HEK293T (cell line): Measurements from ENCODE around the gene GALC.
A peak's percentile ranks its signal among the peaks of the same experiment; 100 is the strongest.

ENCODE experiments used
- CTCF ChIA-PET: fragments of 350-600 bp; formaldehyde crosslinking; extraction: SDS; loops from one replicate; lab custom pipeline; 2021; ENCODE audit warnings: antibody characterized with exemption, inconsistent platforms; lab: Yijun Ruan, JAX
- POLR2A ChIA-PET: fragments of 350-600 bp; formaldehyde crosslinking; extraction: SDS; loops from one replicate; lab custom pipeline; 2020; ENCODE audit warnings: antibody characterized with exemption, inconsistent platforms; lab: Yijun Ruan, JAX
- DNase-seq: peaks from one replicate; pipeline ENCODE4 v3.0.0; 2012; ENCODE audit warnings: mixed read lengths; ENCODE audit errors: extremely low spot score
- ARNT ChIP-seq: fragments of 450-650 bp; IDR thresholded peaks from 2 replicates; pipeline ENCODE4 v1.6.1; 2017; ENCODE audit warnings: mild to moderate bottlenecking
- BHLHE40 ChIP-seq: fragments of 450-650 bp; IDR thresholded peaks from 2 replicates; pipeline ENCODE4 v1.6.1; 2016; ENCODE audit warnings: mild to moderate bottlenecking, moderate library complexity, borderline replicate concordance
- CTBP1 ChIP-seq: fragments of 450-650 bp; IDR thresholded peaks from 2 replicates; pipeline ENCODE4 v1.6.1; 2016; ENCODE audit warnings: borderline replicate concordance
- ELF4 ChIP-seq: fragments of 450-650 bp; IDR thresholded peaks from 2 replicates; pipeline ENCODE4 v1.6.1; 2017; ENCODE audit warnings: antibody characterized with exemption
- FOXA1 ChIP-seq: fragments of 450-650 bp; IDR thresholded peaks from 2 replicates; pipeline ENCODE4 v1.6.1; 2016; ENCODE audit warnings: mild to moderate bottlenecking
- FOXK2 ChIP-seq: fragments of 450-650 bp; IDR thresholded peaks from 2 replicates; pipeline ENCODE4 v1.6.1; 2016; ENCODE audit warnings: mild to moderate bottlenecking
- FOXM1 ChIP-seq: fragments of 450-650 bp; IDR thresholded peaks from 2 replicates; pipeline ENCODE4 v1.6.1; 2017; ENCODE audit warnings: mild to moderate bottlenecking, borderline replicate concordance
- HDGF ChIP-seq: fragments of 450-650 bp; IDR thresholded peaks from 2 replicates; pipeline ENCODE4 v1.6.1; 2017; ENCODE audit warnings: antibody characterized with exemption, borderline replicate concordance
- L3MBTL2 ChIP-seq: fragments of 450-650 bp; conservative IDR thresholded peaks from 2 replicates; pipeline ENCODE4 v1.6.1; 2016; ENCODE audit warnings: mild to moderate bottlenecking
- LEF1 ChIP-seq: fragments of 450-650 bp; IDR thresholded peaks from 2 replicates; pipeline ENCODE4 v1.6.1; 2017; ENCODE audit warnings: mild to moderate bottlenecking, borderline replicate concordance
- NFRKB ChIP-seq: fragments of 450-650 bp; IDR thresholded peaks from 2 replicates; pipeline ENCODE4 v1.6.1; 2016; ENCODE audit warnings: mild to moderate bottlenecking, moderate library complexity
- SP1 ChIP-seq: fragments of 450-650 bp; IDR thresholded peaks from 2 replicates; pipeline ENCODE4 v1.6.1; 2017
- SUZ12 ChIP-seq: fragments of 450-650 bp; IDR thresholded peaks from 2 replicates; pipeline ENCODE4 v1.6.1; 2016; ENCODE audit warnings: mild to moderate bottlenecking
- TARDBP ChIP-seq: fragments of 450-650 bp; IDR thresholded peaks from 2 replicates; pipeline ENCODE4 v1.6.1; 2016
- ZNF384 ChIP-seq: fragments of 450-650 bp; IDR thresholded peaks from 2 replicates; pipeline ENCODE4 v1.6.1; 2016
- TF ChIP-seq, protein P1 (sequence below): fragments of 450-650 bp; IDR thresholded peaks from 2 replicates; pipeline ENCODE4 v1.6.1; 2016

Gene GALC

DNA sequence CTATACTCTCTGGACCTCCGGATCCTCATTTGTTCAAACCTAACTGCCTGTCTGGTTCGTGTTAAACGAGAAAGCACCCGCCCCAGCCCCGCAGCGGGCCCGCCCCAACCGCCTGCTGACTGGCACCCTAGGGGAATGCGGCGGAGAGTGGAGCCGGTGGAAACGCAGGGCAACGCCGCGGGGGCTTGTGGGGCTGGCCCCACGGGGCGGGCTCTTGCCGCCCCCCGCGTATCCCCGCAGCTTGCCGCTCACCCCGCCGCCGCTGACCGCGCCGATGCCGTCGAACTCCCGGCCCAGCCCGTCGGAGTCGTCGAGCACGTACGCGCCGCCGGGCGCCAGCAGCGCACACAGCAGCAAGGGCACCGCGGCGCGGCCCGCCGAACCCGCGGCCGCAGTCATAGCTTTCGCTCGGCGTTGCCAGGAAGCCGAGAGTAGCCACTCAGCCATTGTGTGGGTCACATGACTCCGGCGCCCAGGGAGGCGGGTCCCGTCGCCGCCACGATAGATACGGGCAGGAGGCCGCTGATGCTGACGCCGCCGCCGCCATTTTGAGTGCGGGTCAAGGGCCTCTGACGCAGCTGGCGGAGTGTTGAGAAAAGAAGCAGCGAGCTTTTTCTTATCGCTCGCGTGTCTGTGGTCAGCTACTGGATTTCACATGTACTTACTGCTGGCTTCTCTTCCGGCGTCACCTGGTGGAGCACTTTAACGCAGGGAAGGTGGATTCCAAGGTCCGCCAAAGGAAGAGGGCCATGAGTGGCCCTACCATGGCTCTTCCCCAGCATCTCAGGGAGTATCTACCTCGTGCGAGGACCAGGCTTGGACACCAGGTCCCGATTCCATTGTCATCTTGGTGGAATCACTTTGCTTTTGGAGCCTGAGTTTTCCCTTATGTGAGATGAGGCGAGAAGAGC lies at the start of gene GALC:
Gene GALC (minus strand): TSS at position 465 of the 911 bp plus-strand sequence. CDS start 18 bp downstream, at position 447.
- CTCF ChIA-PET, result no interaction called here
- TF ChIP-seq L3MBTL2 (peak; percentile 62; the same call in 1 of the 2 replicates), FOXK2 (no peak)
- peak; percentile 42 for DNase-seq
- POLR2A ChIA-PET, result no interaction called here

DNA sequence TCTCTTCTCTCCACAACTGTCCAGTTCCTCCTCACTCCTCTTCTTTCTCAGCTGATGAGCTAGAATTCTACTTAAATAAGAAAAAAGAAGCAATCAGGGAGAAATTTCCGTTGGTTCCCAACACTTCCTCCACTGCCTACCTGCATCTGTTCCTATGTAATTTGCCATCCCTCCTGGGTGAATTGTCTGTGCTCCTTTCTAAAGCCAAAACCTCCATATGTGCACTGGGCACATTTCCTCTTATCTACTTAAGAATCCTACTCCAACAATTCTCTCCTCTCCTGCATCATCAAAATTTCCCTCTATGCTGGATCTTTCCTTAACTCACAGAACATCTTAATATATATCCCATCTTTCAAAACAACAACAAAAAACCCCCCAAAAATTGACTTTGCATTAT lies 47.2 kb upstream of the GALC start:
- CTCF ChIA-PET, result no interaction called here
- POLR2A ChIA-PET, result no interaction called here
- DNase-seq, result no peak
- TF ChIP-seq HDGF (no peak), ARNT (no peak), ELF4 (no peak), FOXA1 (no peak), LEF1 (no peak), NFRKB (no peak), L3MBTL2 (no peak), BHLHE40 (no peak), CTBP1 (no peak), ZNF384 (no peak), SUZ12 (no peak), FOXM1 (no peak), FOXK2 (no peak), TARDBP (no peak), SP1 (no peak)
- TF ChIP-seq, protein P1, sequence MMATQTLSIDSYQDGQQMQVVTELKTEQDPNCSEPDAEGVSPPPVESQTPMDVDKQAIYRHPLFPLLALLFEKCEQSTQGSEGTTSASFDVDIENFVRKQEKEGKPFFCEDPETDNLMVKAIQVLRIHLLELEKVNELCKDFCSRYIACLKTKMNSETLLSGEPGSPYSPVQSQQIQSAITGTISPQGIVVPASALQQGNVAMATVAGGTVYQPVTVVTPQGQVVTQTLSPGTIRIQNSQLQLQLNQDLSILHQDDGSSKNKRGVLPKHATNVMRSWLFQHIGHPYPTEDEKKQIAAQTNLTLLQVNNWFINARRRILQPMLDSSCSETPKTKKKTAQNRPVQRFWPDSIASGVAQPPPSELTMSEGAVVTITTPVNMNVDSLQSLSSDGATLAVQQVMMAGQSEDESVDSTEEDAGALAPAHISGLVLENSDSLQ, result no peak

DNA sequence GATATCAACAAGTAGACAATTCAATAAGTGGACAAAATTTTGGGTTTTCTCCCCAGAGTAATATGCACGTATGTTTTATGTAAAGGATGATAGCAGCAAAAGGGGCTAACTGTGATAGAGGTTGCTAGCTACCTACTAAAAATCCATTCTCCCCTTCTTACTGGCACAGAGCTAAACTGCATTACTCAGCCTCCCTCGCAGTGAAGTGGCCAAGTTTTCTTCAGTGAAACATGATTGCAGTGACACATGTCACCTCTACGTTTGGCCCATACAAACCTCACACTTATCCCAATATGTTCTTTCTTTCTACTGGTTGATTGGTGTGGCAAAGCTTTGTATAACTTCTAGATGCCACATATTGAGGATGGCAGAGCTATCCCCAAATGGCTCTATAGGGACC lies 46.2 kb upstream of the GALC start:
- CTCF ChIA-PET, result no interaction called here

DNA sequence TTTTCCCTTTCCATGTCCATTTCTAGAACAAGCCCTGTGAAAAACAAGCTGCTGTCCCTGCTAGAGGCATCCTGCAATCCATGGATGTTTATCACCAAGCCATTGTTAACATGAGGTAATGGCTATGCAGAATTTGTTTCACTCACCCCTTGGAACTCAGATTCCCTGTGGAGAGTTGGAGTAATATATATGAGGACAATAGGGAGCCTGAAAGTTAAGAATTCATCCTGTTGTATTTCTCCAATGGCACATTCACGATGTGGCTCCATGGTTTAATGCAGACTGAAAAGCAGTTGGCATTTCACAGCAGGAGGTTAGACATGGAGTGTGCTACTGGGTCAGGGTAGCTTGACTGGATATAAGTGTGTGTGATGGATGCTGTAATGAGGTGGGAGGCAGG lies 44.3 kb upstream of the GALC start:
- CTCF ChIA-PET, result no interaction called here
- no peak for DNase-seq
- TF ChIP-seq L3MBTL2 (no peak), ARNT (no peak), TARDBP (no peak), SP1 (no peak), NFRKB (no peak), SUZ12 (no peak), BHLHE40 (no peak), LEF1 (no peak), FOXM1 (no peak), HDGF (no peak)
- TF ChIP-seq, protein P1, result no peak
- POLR2A ChIA-PET, result no interaction called here

More for the DNA sequence above, 46.2 kb upstream of the GALC start:
- POLR2A ChIA-PET, result no interaction called here
- no peak for DNase-seq
- TF ChIP-seq NFRKB (no peak), TARDBP (no peak), ZNF384 (no peak)

DNA sequence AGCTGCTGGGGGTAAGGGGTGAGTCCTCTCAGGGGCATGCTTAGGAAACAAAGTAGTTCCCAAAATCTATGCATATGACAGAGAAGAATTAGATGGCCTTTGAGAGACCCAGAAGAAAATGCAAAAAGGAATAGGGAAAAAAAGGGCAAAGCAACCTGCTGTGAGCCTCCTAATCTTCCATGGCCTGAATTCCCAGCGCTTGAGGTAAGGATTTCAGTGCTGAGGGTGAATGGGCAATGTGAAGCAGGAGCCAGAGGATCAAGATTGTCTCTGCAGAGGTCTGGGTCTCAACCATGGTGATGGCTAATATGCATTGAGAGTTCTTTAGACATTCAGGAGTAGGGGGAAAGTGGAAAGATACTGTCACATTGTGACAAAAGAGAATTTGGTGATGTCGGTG lies 43.4 kb upstream of the GALC start:
- POLR2A ChIA-PET, result no interaction called here
- TF ChIP-seq FOXK2, result no peak
- no peak for TF ChIP-seq TARDBP
- no peak for TF ChIP-seq SUZ12
- TF ChIP-seq HDGF, result no peak
- no peak for TF ChIP-seq ARNT
- TF ChIP-seq L3MBTL2, result no peak
- DNase-seq, result no peak
- CTCF ChIA-PET, result no interaction called here

DNA sequence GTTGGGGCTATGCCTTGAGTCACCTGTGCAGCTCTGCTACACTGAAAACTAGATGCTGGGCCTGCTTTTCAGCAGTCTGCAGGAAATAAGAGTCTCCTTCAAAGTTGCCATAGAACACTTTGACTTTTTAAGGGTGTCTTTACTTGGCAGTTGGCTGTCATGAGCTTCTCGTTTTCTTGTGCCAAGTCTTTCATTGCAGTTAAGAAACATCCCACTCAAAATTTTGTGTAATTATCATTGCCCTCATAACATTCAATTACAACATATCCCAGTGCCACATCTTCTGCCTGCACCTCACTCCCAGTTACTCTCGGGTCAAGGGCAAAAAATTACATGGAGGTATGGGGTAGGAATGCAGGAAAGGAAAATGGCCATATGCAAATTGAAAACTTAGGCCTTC lies 41.1 kb upstream of the GALC start:
- DNase-seq, result no peak
- TF ChIP-seq BHLHE40, result no peak
- TF ChIP-seq FOXM1, result no peak
- TF ChIP-seq ELF4, result no peak
- TF ChIP-seq CTBP1, result no peak
- no peak for TF ChIP-seq L3MBTL2
- no peak for TF ChIP-seq ZNF384
- TF ChIP-seq, protein P1, result no peak
- TF ChIP-seq LEF1, result no peak
- TF ChIP-seq TARDBP, result no peak
- no peak for TF ChIP-seq ARNT
- TF ChIP-seq NFRKB, result no peak
- TF ChIP-seq SUZ12, result no peak
- no peak for TF ChIP-seq FOXK2
- no peak for TF ChIP-seq HDGF
- TF ChIP-seq FOXA1, result no peak
- no peak for TF ChIP-seq SP1
- ChIA-PET CTCF (no interaction called here), POLR2A (no interaction called here)
